Glomerular endothelial cell (primary cell): ENCODE measurements around the gene GRK6. TPM values are rescaled to one million over a fixed set of nuclear protein-coding genes. Genes with fewer than 3 reads are reported as not detected.
"Not testable (repeated sequence)": the region's sequence is repeated elsewhere in the genome, so short reads cannot be mapped to it uniquely, and the experiment has no call there.

Experiments
- DNase-seq: peaks from one replicate; pipeline ENCODE4 v3.0.0-alpha.2; 2011; ENCODE audit warnings: low read depth, low spot score; ENCODE audit errors: extremely low read depth
- total RNA-seq: library from RNA; depleted of rRNA; stranded (reverse); fragments of >200 nt; gene quantifications from 2 replicates; pipeline ENCODE4 v1.2.3, GENCODE V29; 2015

Gene GRK6
- total RNA-seq, 1 donor from 2014 or later, result 27.5 TPM

- no peak for DNase-seq
These were observed 56.6 kb downstream of the GRK6 start for GRCh38 chr5:177483042-177483441.

GRCh38 chr5:177483994-177484901 is 57.8 kb downstream of the GRK6 start:
- DNase-seq, result no peak

GRCh38 chr5:177484902-177485549 is 58.5 kb downstream of the GRK6 start:
- no peak for DNase-seq

- not testable (repeated sequence) for DNase-seq
These were observed 59.3 kb downstream of the GRK6 start for GRCh38 chr5:177485753-177486152.

- DNase-seq, result no peak
These were observed 59.8 kb downstream of the GRK6 start for GRCh38 chr5:177486256-177486655.

- no peak for DNase-seq
These were observed 60.7 kb downstream of the GRK6 start for GRCh38 chr5:177487144-177487543.

GRCh38 chr5:177487975-177488374 is 61.5 kb downstream of the GRK6 start:
- DNase-seq, result no peak

- no peak for DNase-seq
These were observed 62.7 kb downstream of the GRK6 start for GRCh38 chr5:177489119-177489716.

- DNase-seq, result no peak
These were observed 64.0 kb downstream of the GRK6 start for GRCh38 chr5:177490311-177490991.

GRCh38 chr5:177490992-177491391 is 64.5 kb downstream of the GRK6 start:
- no peak for DNase-seq

GRCh38 chr5:177491429-177491945 is 65.0 kb downstream of the GRK6 start:
- DNase-seq, result no peak

GRCh38 chr5:177491983-177492746 is 65.7 kb downstream of the GRK6 start:
- DNase-seq, result no peak

Other genes with a start within 250 kb of the GRK6 start
- 30.8 and 36.8 TPM in 2 replicates for gene RAB24, start 123.0 kb upstream of the GRK6 start, total RNA-seq
- 145 and 147 TPM in 2 replicates for gene PRELID1, start 122.9 kb upstream of the GRK6 start, total RNA-seq
- 6.0 and 12.3 TPM in 2 replicates for gene MXD3, start 114.8 kb upstream of the GRK6 start, total RNA-seq
- 295 and 316 TPM in 2 replicates for gene LMAN2, start 75.0 kb upstream of the GRK6 start, total RNA-seq
- gene RGS14, start 68.8 kb upstream of the GRK6 start, total RNA-seq, result 9.8 and 12.8 TPM in 2 replicates
- not detected in 2 replicates for gene SLC34A1, start 42.2 kb upstream of the GRK6 start, total RNA-seq
- not detected in 2 replicates for gene PFN3, start 26.0 kb upstream of the GRK6 start, total RNA-seq
- 0.53 and 4.3 TPM in 2 replicates for gene F12, start 17.1 kb upstream of the GRK6 start, total RNA-seq
- 13.5 and 20.0 TPM in 2 replicates for gene PRR7, start 20.1 kb downstream of the GRK6 start, total RNA-seq
- gene DBN1, start 47.0 kb downstream of the GRK6 start, total RNA-seq, result 300 and 362 TPM in 2 replicates
- 341 and 346 TPM in 2 replicates for gene PDLIM7, start 70.9 kb downstream of the GRK6 start, total RNA-seq
- gene DOK3, start 83.2 kb downstream of the GRK6 start, total RNA-seq, result 11.2 and 15.6 TPM in 2 replicates
- gene DDX41, start 90.3 kb downstream of the GRK6 start, total RNA-seq, result 102 and 115 TPM in 2 replicates
- gene FAM193B, start 127.9 kb downstream of the GRK6 start, total RNA-seq, result 30.2 and 55.1 TPM in 2 replicates
- 247 and 332 TPM in 2 replicates for gene TMED9, start 165.5 kb downstream of the GRK6 start, total RNA-seq
- gene B4GALT7, start 173.5 kb downstream of the GRK6 start, total RNA-seq, result 36.8 and 47.9 TPM in 2 replicates